Keratinocyte (primary cell): ENCODE measurements around the gene KCNK5.

ENCODE experiments used
- CTCF ChIP-seq, 3 experiments: IDR thresholded peaks in 1 of 3; conservative IDR thresholded peaks in 1 of 3; optimal IDR thresholded peaks in 1 of 3; 2 replicates in 2 of 3; 3 replicates in 1 of 3; pipeline versions ENCODE3 to v1.5.1; 2011; ENCODE audit warnings: low read length in 3 of 3, mild to moderate bottlenecking in 3 of 3, moderate library complexity in 2 of 3, control low read depth in 1 of 3, inconsistent platforms in 1 of 3; ENCODE audit not compliant: insufficient read depth in 2 of 3; ENCODE audit errors: extremely low read depth in 1 of 3
- EZH2 ChIP-seq: IDR thresholded peaks from one replicate; pipeline ENCODE4 v1.6.1; 2012; ENCODE audit warnings: inconsistent platforms, mild to moderate bottlenecking, low read length, moderate library complexity

- TF ChIP-seq CTCF (optimal IDR thresholded peaks at IDR 0.05 in 1 of 3, IDR thresholded peaks at IDR 0.05 in 1 of 3, conservative IDR thresholded peaks at IDR 0.05 in 1 of 3; ENCODE audit: extremely low read depth in 1 of 3, insufficient read depth in 2 of 3, low read length in 3 of 3) = no peak
- no peak for TF ChIP-seq EZH2
These were observed 24.5 kb downstream of the KCNK5 start for GRCh38 chr6:39204646-39205244.
